HG02588 (cell line): Measurements from ENCODE around the gene KRT76.
"Not testable (repeated sequence)": the region's sequence is repeated elsewhere in the genome, so short reads cannot be mapped to it uniquely, and the experiment has no call there.

Experiments used
- ATAC-seq: cut with Tn5 transposase; IDR thresholded peaks from one replicate; pipeline ENCODE4 v1.9.1; 2021; ENCODE audit warnings: mild to moderate bottlenecking, moderate library complexity; ENCODE audit not compliant: unreplicated experiment

The KRT76 gene

DNA sequence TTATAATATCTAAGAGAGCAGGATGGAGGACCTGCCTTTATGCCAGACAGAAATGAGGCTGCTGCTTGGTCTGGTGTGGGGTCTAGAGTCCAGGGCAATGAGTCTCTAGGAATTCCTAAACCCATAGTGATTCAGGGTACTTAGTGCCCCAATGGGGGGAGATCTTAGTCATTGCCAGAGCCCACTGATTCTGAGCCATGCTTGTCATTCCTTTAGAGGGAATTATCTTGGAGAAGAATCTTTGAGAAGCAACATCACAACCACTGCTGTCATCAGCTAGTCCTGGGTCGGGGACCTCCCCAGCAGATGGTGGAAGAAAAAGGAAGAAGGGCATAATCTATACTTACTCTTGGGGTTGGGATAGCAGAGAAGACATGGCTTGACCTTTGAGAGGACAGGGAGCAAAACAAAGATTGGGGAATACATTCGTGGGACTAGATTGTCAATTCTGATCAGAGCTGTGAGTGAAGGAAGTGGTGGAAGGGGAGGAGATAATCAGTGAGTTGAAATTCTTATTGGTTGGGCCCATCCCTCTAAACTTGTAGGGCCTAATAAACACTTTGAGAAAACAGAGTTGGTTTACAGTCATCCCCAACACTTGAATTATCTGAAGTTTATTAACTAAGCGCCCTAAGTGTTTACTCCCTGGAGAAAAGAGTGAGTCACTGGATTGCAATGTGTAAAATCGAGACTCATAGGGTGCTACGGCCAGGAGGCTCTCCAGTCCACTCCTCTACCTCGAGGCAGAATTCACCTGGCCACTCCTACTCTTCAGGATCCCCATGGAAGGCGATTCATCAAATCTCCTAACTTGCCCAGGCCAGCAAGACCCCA is 21.7 kb upstream of the KRT76 start:
- ATAC-seq = no peak

- ATAC-seq = no peak
These were observed 21.0 kb upstream of the KRT76 start for GRCh38 chr12:52798003-52798670.

- no peak for ATAC-seq
These were observed 20.4 kb upstream of the KRT76 start for GRCh38 chr12:52797529-52797894.

GRCh38 chr12:52796839-52797528 is 19.8 kb upstream of the KRT76 start:
- ATAC-seq = no peak

DNA sequence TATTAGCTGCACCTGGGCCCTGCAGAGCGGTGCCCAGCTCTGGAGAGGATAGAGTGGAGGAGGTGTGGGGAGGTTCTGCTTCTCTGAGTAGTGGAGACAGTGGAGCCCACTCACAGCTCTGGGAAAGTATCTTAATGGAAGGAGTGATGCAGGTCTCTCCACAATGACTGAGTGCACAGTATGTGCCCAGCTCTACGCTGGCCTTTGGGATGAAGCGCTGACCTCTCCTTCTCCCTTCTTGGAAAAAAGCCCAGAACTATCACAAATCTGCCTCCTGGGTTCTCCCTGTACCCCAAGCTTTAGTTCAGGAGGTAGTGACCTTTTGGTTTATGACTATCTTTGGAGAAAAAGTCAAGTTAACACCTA is 19.3 kb upstream of the KRT76 start:
- ATAC-seq = no peak

- ATAC-seq = no peak
These were observed 18.7 kb upstream of the KRT76 start, which contains the start of gene KRT3 for GRCh38 chr12:52795694-52796428. KRT3 (minus strand) TSS chr12:52796117; CDS start chr12:52796042, 75 bp downstream.

DNA sequence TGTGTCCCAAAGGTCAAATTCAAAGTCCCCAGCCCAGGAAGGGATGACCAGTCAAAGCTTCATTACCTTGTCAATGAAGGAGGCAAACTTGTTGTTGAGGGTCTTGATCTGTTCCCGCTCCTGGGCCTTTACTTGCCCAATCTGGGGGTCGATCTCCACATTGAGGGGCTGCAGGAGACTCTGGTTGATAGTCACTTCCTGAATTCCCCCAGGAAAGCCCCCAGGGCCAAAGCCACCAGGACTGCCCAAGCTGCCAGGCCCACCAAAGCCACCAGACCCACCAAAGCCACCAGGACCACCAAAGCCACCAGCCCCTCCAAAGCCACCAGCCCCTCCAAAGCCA is 18.2 kb upstream of the KRT76 start:
- not testable (repeated sequence) for ATAC-seq

DNA sequence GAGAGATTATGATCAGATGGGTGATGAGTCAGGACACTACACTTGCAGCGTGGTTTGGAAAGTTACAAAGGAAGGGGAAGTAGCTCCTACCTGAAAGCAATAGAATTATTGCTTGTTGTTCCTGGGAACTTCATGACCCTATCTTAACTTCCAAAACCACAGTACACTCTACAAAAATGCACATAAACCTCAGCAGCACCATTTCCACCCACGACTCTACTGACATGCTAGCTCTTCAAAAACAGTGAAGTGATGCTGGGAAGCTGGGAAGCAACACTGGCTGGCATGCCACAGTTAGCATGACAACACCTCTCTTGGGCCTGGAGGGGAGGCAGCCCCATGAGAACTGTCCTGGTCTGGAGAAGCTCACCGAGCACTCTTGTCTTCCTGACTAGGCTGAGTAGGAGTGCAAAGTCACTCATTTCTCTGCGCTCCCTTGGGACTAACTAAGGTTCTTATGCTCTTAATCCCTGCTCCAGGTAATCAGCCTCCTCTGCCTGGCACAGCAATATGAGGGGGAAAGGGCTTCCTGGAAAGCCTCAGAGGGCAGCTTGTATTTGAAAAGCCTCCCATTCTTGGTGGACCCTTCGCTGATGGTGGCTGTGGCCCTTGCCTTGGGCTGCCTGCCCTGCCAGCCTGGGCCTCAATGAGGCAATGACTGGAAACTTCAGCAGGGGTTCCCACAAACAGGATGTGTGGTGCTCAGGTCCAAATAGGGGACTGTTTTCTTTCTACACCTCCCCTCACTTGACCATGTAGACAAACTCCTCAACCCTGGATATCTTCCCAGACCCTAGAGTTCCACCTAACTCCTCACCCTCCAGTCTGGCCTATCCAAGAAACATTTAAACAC is 17.6 kb upstream of the KRT76 start:
- no peak for ATAC-seq

- ATAC-seq = no peak
These were observed 15.3 kb upstream of the KRT76 start for GRCh38 chr12:52792185-52793029.

- ATAC-seq = no peak
These were observed 14.4 kb upstream of the KRT76 start for GRCh38 chr12:52791271-52792184.

- no peak for ATAC-seq
These were observed 13.5 kb upstream of the KRT76 start for GRCh38 chr12:52790427-52791270.

DNA sequence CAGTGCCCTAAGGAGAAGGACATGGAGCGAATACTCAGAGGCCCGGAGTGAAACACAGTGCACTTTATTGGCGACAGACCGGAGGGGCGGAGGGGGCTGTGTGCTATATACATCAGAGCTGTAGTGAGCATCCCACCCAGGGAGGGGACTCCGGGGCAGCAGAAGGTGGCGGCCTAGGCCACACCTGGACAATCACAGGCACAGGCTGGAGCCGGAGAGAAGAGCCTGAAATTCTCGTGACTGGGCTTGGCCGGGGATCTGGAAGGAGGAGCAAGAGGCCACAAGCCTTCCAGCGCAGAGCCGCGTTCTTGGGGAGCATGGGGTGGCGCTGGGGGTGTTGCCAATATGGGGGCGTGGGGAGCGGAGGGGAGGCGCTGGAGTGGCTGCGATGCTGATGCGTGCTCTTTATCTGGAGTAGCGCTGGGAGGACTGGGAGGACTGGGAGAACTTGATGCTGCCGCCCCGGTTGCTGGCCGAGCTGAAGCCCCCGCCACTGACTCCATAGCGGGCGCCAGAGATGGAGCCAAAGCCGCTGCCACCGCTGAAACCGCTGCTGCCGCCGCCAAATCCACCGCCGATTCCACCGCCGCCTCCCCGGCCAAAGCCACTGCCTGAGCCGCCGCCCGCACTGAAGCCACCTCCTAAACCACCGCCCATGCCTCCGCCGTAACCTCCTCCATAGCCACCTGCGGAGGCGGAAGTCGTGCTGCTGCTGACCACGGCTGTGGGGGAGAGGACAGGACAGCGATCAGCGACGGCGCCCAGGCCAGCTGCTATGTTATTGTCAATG is 12.7 kb upstream of the KRT76 start:
- ATAC-seq = no peak

GRCh38 chr12:52788876-52789636 is 11.9 kb upstream of the KRT76 start:
- ATAC-seq = no peak

- ATAC-seq = no peak
These were observed 11.2 kb upstream of the KRT76 start for GRCh38 chr12:52788192-52788875.
